SK-N-SH treated with all-trans-retinoic acid at 6 μM for 48 hours (cell line): Measurements from ENCODE around the gene PHOSPHO1.
"Not testable (repeated sequence)": the region's sequence is repeated elsewhere in the genome, so short reads cannot be mapped to it uniquely, and the experiment has no call there.

Experiments used
- ATAC-seq: fragments of 200-7000 bp; cut with Tn5 transposase; 3 replicates; pipeline ENCODE4 v1.9.1; 2020; ENCODE audit warnings: mild to moderate bottlenecking, moderate library complexity
- ARNTL ChIP-seq: fragments of 450-650 bp; formaldehyde crosslinking; IDR thresholded peaks from 2 replicates; pipeline ENCODE4 v1.5.0; 2020; ENCODE audit warnings: low read depth, mild to moderate bottlenecking, moderate library complexity, borderline replicate concordance
- CREB5 ChIP-seq: fragments of 250-450 bp; sonication (Bioruptor Pico); IDR thresholded peaks from 2 replicates; pipeline ENCODE4 v1.5.1; 2020; ENCODE audit warnings: low read depth, mild to moderate bottlenecking, moderate library complexity
- CSDC2 ChIP-seq: fragments of 250-450 bp; sonication (Bioruptor Pico); IDR thresholded peaks from 2 replicates; pipeline ENCODE4 v1.5.0; 2020; ENCODE audit warnings: mild to moderate bottlenecking, moderate library complexity
- CSRNP3 ChIP-seq: fragments of 250-450 bp; sonication (Bioruptor Pico); IDR thresholded peaks from 2 replicates; pipeline ENCODE4 v1.5.1; 2021; ENCODE audit warnings: mild to moderate bottlenecking, moderate library complexity
- GLIS3 ChIP-seq: fragments of 250-450 bp; sonication (Bioruptor Pico); IDR thresholded peaks from 2 replicates; pipeline ENCODE4 v1.5.0; 2020; ENCODE audit warnings: mild to moderate bottlenecking, moderate library complexity
- ISL1 ChIP-seq: fragments of 250-450 bp; sonication (Bioruptor Pico); IDR thresholded peaks from 2 replicates; pipeline ENCODE4 v2.1.2; 2022; ENCODE audit warnings: mild to moderate bottlenecking, moderate library complexity
- PATZ1 ChIP-seq: fragments of 250-450 bp; sonication (Bioruptor Pico); IDR thresholded peaks from 2 replicates; pipeline ENCODE4 v1.8.0; 2020; ENCODE audit warnings: mild to moderate bottlenecking, moderate library complexity, borderline replicate concordance
- PPARA ChIP-seq: fragments of 250-450 bp; sonication (Bioruptor Pico); IDR thresholded peaks from 2 replicates; pipeline ENCODE4 v1.5.0; 2020; ENCODE audit warnings: mild to moderate bottlenecking, borderline replicate concordance
- RARB ChIP-seq: fragments of 250-450 bp; sonication (Bioruptor Pico); IDR thresholded peaks from 2 replicates; pipeline ENCODE4 v1.8.0; 2021; ENCODE audit warnings: mild to moderate bottlenecking, moderate library complexity
- SNAI2 ChIP-seq: fragments of 250-450 bp; sonication (Bioruptor Pico); IDR thresholded peaks from 2 replicates; pipeline ENCODE4 v1.5.0; 2020; ENCODE audit warnings: mild to moderate bottlenecking, moderate library complexity
- TCF4 ChIP-seq: fragments of 250-450 bp; sonication (Bioruptor Pico); IDR thresholded peaks from 2 replicates; pipeline ENCODE4 v1.8.0; 2021; ENCODE audit warnings: mild to moderate bottlenecking, moderate library complexity, borderline replicate concordance
- TOX ChIP-seq: fragments of 250-450 bp; sonication (Bioruptor Pico); IDR thresholded peaks from 2 replicates; pipeline ENCODE4 v1.8.0; 2021; ENCODE audit warnings: mild to moderate bottlenecking, moderate library complexity, borderline replicate concordance
- ZC3H10 ChIP-seq: fragments of 250-450 bp; sonication (Bioruptor Pico); IDR thresholded peaks from 2 replicates; pipeline ENCODE4 v1.5.1; 2021; ENCODE audit warnings: mild to moderate bottlenecking, moderate library complexity
- ZFP3 ChIP-seq: fragments of 250-450 bp; sonication (Bioruptor Pico); IDR thresholded peaks from 2 replicates; pipeline ENCODE4 v1.5.0; 2020; ENCODE audit warnings: mild to moderate bottlenecking, moderate library complexity
- ZFP30 ChIP-seq: fragments of 450-650 bp; formaldehyde crosslinking; IDR thresholded peaks from 2 replicates; pipeline ENCODE4 v1.5.0; 2022; ENCODE audit warnings: mild to moderate bottlenecking, moderate library complexity
- ZNF565 ChIP-seq: fragments of 450-650 bp; formaldehyde crosslinking; conservative IDR thresholded peaks from 2 replicates; pipeline ENCODE4 v1.5.0; 2020; ENCODE audit warnings: low read depth, mild to moderate bottlenecking, moderate library complexity
- ZNF70 ChIP-seq: fragments of 450-650 bp; formaldehyde crosslinking; IDR thresholded peaks from 2 replicates; pipeline ENCODE4 v1.5.0; 2020; ENCODE audit warnings: mild to moderate bottlenecking, moderate library complexity
- ZNF8 ChIP-seq: fragments of 450-650 bp; formaldehyde crosslinking; IDR thresholded peaks from 2 replicates; pipeline ENCODE4 v1.5.0; 2020; ENCODE audit warnings: mild to moderate bottlenecking, moderate library complexity

The PHOSPHO1 gene

GRCh38 chr17:49269356-49269755, 38.8 kb upstream of the PHOSPHO1 start (continued):
- TF ChIP-seq CREB5 (no peak), SNAI2 (no peak), PATZ1 (CRISPR knock-in tag) (no peak), ZFP30 (CRISPR knock-in tag) (no peak), RARB (CRISPR knock-in tag) (no peak)

- TF ChIP-seq TOX (CRISPR knock-in tag) (no peak), CSDC2 (CRISPR knock-in tag) (no peak), PATZ1 (CRISPR knock-in tag) (no peak)
- no peak for ATAC-seq
These were observed 37.3 kb upstream of the PHOSPHO1 start for GRCh38 chr17:49267912-49268311.

- TF ChIP-seq GLIS3 (CRISPR knock-in tag) (no peak), ZC3H10 (CRISPR knock-in tag) (no peak), CSRNP3 (CRISPR knock-in tag) (no peak), TCF4 (CRISPR knock-in tag) (no peak), ZNF565 (CRISPR knock-in tag) (no peak), ZNF8 (CRISPR knock-in tag) (no peak)
- no peak for ATAC-seq
These were observed 35.6 kb upstream of the PHOSPHO1 start for GRCh38 chr17:49266233-49266632.

GRCh38 chr17:49261540-49261939, 31.0 kb upstream of the PHOSPHO1 start:
- ATAC-seq: not testable (repeated sequence)

GRCh38 chr17:49260817-49261291, 30.3 kb upstream of the PHOSPHO1 start:
- ATAC-seq: peak; percentile 20; the same call in 2 of the 3 replicates
- TF ChIP-seq TCF4 (CRISPR knock-in tag) (no peak), ZNF70 (CRISPR knock-in tag) (no peak), PPARA (CRISPR knock-in tag) (no peak), TOX (CRISPR knock-in tag) (no peak), ZNF8 (CRISPR knock-in tag) (no peak)

GRCh38 chr17:49260011-49260816, 29.6 kb upstream of the PHOSPHO1 start:
- ATAC-seq: peak; percentile 89

More at GRCh38 chr17:49260011-49260816, 29.6 kb upstream of the PHOSPHO1 start:
- TF ChIP-seq PPARA (CRISPR knock-in tag) (no peak), CSDC2 (CRISPR knock-in tag) (no peak), ARNTL (CRISPR knock-in tag) (no peak), ZFP3 (CRISPR knock-in tag) (no peak), ZNF565 (CRISPR knock-in tag) (no peak), SNAI2 (no peak), CSRNP3 (CRISPR knock-in tag) (no peak), TCF4 (CRISPR knock-in tag) (no peak), ISL1 (CRISPR knock-in tag) (no peak), CREB5 (no peak), ZC3H10 (CRISPR knock-in tag) (no peak), GLIS3 (CRISPR knock-in tag) (no peak), RARB (CRISPR knock-in tag) (no peak)
